T-helper 9 cell (primary cell): ENCODE measurements around the gene SLC16A2.
"Not testable (repeated sequence)": the region's sequence is repeated elsewhere in the genome, so short reads cannot be mapped to it uniquely, and the experiment has no call there.

Experiments used
- DNase-seq: peaks from one replicate; pipeline ENCODE4 v3.0.0-alpha.2; 2020

Gene SLC16A2

GRCh38 chrX:74510401-74510800 is 89.1 kb downstream of the SLC16A2 start:
- no peak for DNase-seq

- DNase-seq = no peak
Measured at GRCh38 chrX:74511704-74512103, 90.4 kb downstream of the SLC16A2 start.

GRCh38 chrX:74514384-74514783 is 93.1 kb downstream of the SLC16A2 start:
- DNase-seq = no peak

- DNase-seq = no peak
Measured at GRCh38 chrX:74515356-74515755, 94.1 kb downstream of the SLC16A2 start.

- DNase-seq = not testable (repeated sequence)
Measured at GRCh38 chrX:74516013-74516412, 94.7 kb downstream of the SLC16A2 start.

GRCh38 chrX:74519870-74520269 is 98.6 kb downstream of the SLC16A2 start:
- DNase-seq = no peak

- no peak for DNase-seq
Measured at GRCh38 chrX:74520291-74520690, 99.0 kb downstream of the SLC16A2 start.

- DNase-seq = no peak
Measured at GRCh38 chrX:74520896-74521295, 99.6 kb downstream of the SLC16A2 start.

- no peak for DNase-seq
Measured at GRCh38 chrX:74521961-74522751, 100.9 kb downstream of the SLC16A2 start.

GRCh38 chrX:74523224-74523623 is 101.9 kb downstream of the SLC16A2 start:
- DNase-seq = no peak

GRCh38 chrX:74523870-74524735 is 102.8 kb downstream of the SLC16A2 start:
- DNase-seq = no peak

GRCh38 chrX:74525116-74525515 is 103.8 kb downstream of the SLC16A2 start:
- DNase-seq = no peak

GRCh38 chrX:74526764-74527163 is 105.5 kb downstream of the SLC16A2 start:
- no peak for DNase-seq

- DNase-seq = no peak
Measured at GRCh38 chrX:74527350-74527749, 106.1 kb downstream of the SLC16A2 start.

- no peak for DNase-seq
Measured at GRCh38 chrX:74529311-74529710, 108.0 kb downstream of the SLC16A2 start.

- DNase-seq = no peak
Measured at GRCh38 chrX:74531081-74531480, 109.8 kb downstream of the SLC16A2 start.

GRCh38 chrX:74534569-74535038 is 113.3 kb downstream of the SLC16A2 start:
- DNase-seq = no peak

GRCh38 chrX:74535086-74535407 is 113.8 kb downstream of the SLC16A2 start:
- DNase-seq = no peak

GRCh38 chrX:74535408-74536151 is 114.3 kb downstream of the SLC16A2 start:
- DNase-seq = peak; percentile 17

GRCh38 chrX:74536152-74536831 is 115.0 kb downstream of the SLC16A2 start:
- DNase-seq = peak; percentile 20

- DNase-seq = no peak
Measured at GRCh38 chrX:74536832-74537371, 115.6 kb downstream of the SLC16A2 start.

- DNase-seq = no peak
Measured at GRCh38 chrX:74540635-74541249, 119.4 kb downstream of the SLC16A2 start.
